ENCODE measurements around the gene ORM2. TPM values are rescaled to one million over a fixed set of nuclear protein-coding genes. Genes with fewer than 3 reads are reported as not detected.

The ORM2 gene
- total RNA-seq, 1 experiment from 2014 or later: 0.59 TPM

GRCh38 chr9:114291886-114292590 is 37.6 kb upstream of the ORM2 start:
- DNase-seq (ENCODE audit: low read depth, low spot score) (no peak), ATAC-seq (no peak)
- Histone ChIP-seq H2AFZ (ENCODE audit: low read depth, low read length, poor library complexity, severe bottlenecking) (no peak overlapping the region), H3K4me2 (ENCODE audit: low read length) (no peak overlapping the region), H3K27ac (ENCODE audit: low read depth, low read length) (no peak overlapping the region), H3K9me3 (ENCODE audit: control insufficient read depth in 1 of 2, insufficient read depth in 1 of 2, low read depth in 1 of 2, low read length in 2 of 2) (no peaks in the 10 kb centered on the region), H3K36me3 (ENCODE audit: control insufficient read depth in 1 of 2, insufficient read depth in 2 of 2, low read length in 2 of 2) (peaks cover 0 to 8% of the 10 kb centered on the region in 2 experiments; a peak in 1 of 4 replicates), H3K27me3 (ENCODE audit: insufficient read depth, low read length) (no peaks in the 10 kb centered on the region), H3K9ac (ENCODE audit: low read length) (no peak overlapping the region), H4K20me1 (ENCODE audit: insufficient read depth) (no peaks in the 10 kb centered on the region), H3K9me2 (ENCODE audit: insufficient read depth) (no peaks in the 10 kb centered on the region), H3K4me3 (replicated peaks in 1 of 2; ENCODE audit: low read depth in 1 of 2, low read length in 2 of 2) (no peak overlapping the region), H3K4me1 (ENCODE audit: control insufficient read depth in 1 of 2, insufficient read depth in 2 of 2, low read length in 2 of 2) (no peaks in the 10 kb centered on the region), H3K79me2 (ENCODE audit: insufficient read depth, low read length) (no peaks in the 10 kb centered on the region)
- intact Hi-C loops (cut with micrococcal nuclease): loop anchor here (1.0 to 5.0 kb wide), 4 partner anchors 137 to 555 kb away; partner anchors contain the start of gene COL27A1
- POLR2A ChIA-PET: no interaction called here
- TF ChIP-seq CEBPB (IDR thresholded peaks at IDR 0.05; ENCODE audit: low read depth) (no peak), MAX (IDR thresholded peaks at IDR 0.05) (no peak), ZFX (IDR thresholded peaks at IDR 0.05) (no peak), SP1 (IDR thresholded peaks at IDR 0.05; ENCODE audit: low read depth) (no peak), FOSL1 (IDR thresholded peaks at IDR 0.05; ENCODE audit: low read depth) (no peak), ELF1 (IDR thresholded peaks at IDR 0.05; ENCODE audit: borderline replicate concordance, low read depth) (no peak), JUND (IDR thresholded peaks at IDR 0.05) (no peak), ZNF274 (IDR thresholded peaks at IDR 0.05; ENCODE audit: low read depth, low read length) (no peak), EZH2 (IDR thresholded peaks at IDR 0.05) (no peak), EZH2phosphoT487 (IDR thresholded peaks at IDR 0.05; ENCODE audit: borderline replicate concordance) (no peak)
- RAD21 ChIA-PET (ENCODE audit: low non-redundant PET in 1 of 2, low total read pairs in 2 of 2, uncharacterized antibody in 2 of 2, unreplicated experiment in 2 of 2): interaction anchor here (0.8 to 2.5 kb wide), 5 partner anchors 53 to 209 kb away, joined by 3 to 19 read pairs (median 16); no protein-coding TSS in a partner anchor
- CTCF ChIA-PET: interaction anchor here (1.4 to 5.4 kb wide), 4 partner anchors 8 to 210 kb away, joined by 4 to 120 read pairs (median 29); partner anchors contain the start of gene COL27A1
- BruUV-seq (replicated peaks): no TSS peak

GRCh38 chr9:114294664-114295063 is 35.0 kb upstream of the ORM2 start:
- BruUV-seq (replicated peaks): no TSS peak
- no peaks in the 10 kb centered on the region for H4K20me1 ChIP-seq (ENCODE audit: insufficient read depth)
- H3K79me2 ChIP-seq (ENCODE audit: insufficient read depth, low read length): no peaks in the 10 kb centered on the region
- CTCF ChIA-PET: interaction anchor here (5.4 kb wide), 1 partner anchor 187 kb away, joined by 120 read pairs; no protein-coding TSS in a partner anchor
- no peak overlapping the region for H3K27ac ChIP-seq (ENCODE audit: low read depth, low read length)
- H3K4me1 ChIP-seq (ENCODE audit: control insufficient read depth in 1 of 2, insufficient read depth in 2 of 2, low read length in 2 of 2): no peaks in the 10 kb centered on the region
- peaks cover 0 to 8% of the 10 kb centered on the region in 2 experiments; a peak in 1 of 4 replicates for H3K36me3 ChIP-seq (ENCODE audit: control insufficient read depth in 1 of 2, insufficient read depth in 2 of 2, low read length in 2 of 2)
- no peak overlapping the region for H2AFZ ChIP-seq (ENCODE audit: low read depth, low read length, poor library complexity, severe bottlenecking)
- RAD21 ChIA-PET (ENCODE audit: low non-redundant PET in 1 of 2, low total read pairs in 2 of 2, uncharacterized antibody in 2 of 2, unreplicated experiment in 2 of 2): no interaction called here
- intact Hi-C loops (cut with micrococcal nuclease): loop anchor here (5.0 kb wide), 1 partner anchor 557 kb away; no protein-coding TSS in a partner anchor
- DNase-seq (ENCODE audit: low read depth, low spot score): no peak
- TF ChIP-seq REST (IDR thresholded peaks at IDR 0.05; ENCODE audit: low read depth): no peak
- TF ChIP-seq YY1 (IDR thresholded peaks at IDR 0.05; ENCODE audit: extremely low read depth, insufficient replicate concordance, low read depth, low read length): no peak
- TF ChIP-seq SP1 (IDR thresholded peaks at IDR 0.05; ENCODE audit: low read depth): no peak
- no peak for TF ChIP-seq ZFX (IDR thresholded peaks at IDR 0.05)
- TF ChIP-seq ELF1 (IDR thresholded peaks at IDR 0.05; ENCODE audit: borderline replicate concordance, low read depth): no peak
- no peak for TF ChIP-seq CEBPB (IDR thresholded peaks at IDR 0.05; ENCODE audit: low read depth)
- no peak for TF ChIP-seq RAD21 (IDR thresholded peaks at IDR 0.05; ENCODE audit: low read depth)
- no peak overlapping the region for H3K4me2 ChIP-seq (ENCODE audit: low read length)
- POLR2A ChIA-PET: interaction anchor here (0.7 kb wide), 1 partner anchor 443 kb away, joined by 4 read pairs; no protein-coding TSS in a partner anchor
- no peak overlapping the region for H3K4me3 ChIP-seq (replicated peaks in 1 of 2; ENCODE audit: low read depth in 1 of 2, low read length in 2 of 2)
- H3K9ac ChIP-seq (ENCODE audit: low read length): no peak overlapping the region
- H3K9me3 ChIP-seq (ENCODE audit: control insufficient read depth in 1 of 2, insufficient read depth in 1 of 2, low read depth in 1 of 2, low read length in 2 of 2): no peaks in the 10 kb centered on the region
- H3K27me3 ChIP-seq (ENCODE audit: insufficient read depth, low read length): no peaks in the 10 kb centered on the region
- H3K9me2 ChIP-seq (ENCODE audit: insufficient read depth): no peaks in the 10 kb centered on the region
- no peak for ATAC-seq
